Sigmoid colon (tissue), 4 donors: ENCODE data around the gene TNNC2.

Experiments used
- CTCF ChIP-seq, 4 experiments: fragments of 450-650 bp in 3 of 4; fragments of 200-600 bp in 1 of 4; IDR thresholded peaks; one replicate each; pipeline ENCODE4 v1.5.1; 2016 to 2019; ENCODE audit warnings: antibody characterized with exemption in 4 of 4, mild to moderate bottlenecking in 3 of 4, moderate library complexity in 2 of 4
- EP300 ChIP-seq, 4 donors: sonication (generic); formaldehyde crosslinking; IDR thresholded peaks; one replicate each; pipeline ENCODE4 v1.6.1; 2017; ENCODE audit warnings: antibody characterized with exemption in 4 of 4

DNA sequence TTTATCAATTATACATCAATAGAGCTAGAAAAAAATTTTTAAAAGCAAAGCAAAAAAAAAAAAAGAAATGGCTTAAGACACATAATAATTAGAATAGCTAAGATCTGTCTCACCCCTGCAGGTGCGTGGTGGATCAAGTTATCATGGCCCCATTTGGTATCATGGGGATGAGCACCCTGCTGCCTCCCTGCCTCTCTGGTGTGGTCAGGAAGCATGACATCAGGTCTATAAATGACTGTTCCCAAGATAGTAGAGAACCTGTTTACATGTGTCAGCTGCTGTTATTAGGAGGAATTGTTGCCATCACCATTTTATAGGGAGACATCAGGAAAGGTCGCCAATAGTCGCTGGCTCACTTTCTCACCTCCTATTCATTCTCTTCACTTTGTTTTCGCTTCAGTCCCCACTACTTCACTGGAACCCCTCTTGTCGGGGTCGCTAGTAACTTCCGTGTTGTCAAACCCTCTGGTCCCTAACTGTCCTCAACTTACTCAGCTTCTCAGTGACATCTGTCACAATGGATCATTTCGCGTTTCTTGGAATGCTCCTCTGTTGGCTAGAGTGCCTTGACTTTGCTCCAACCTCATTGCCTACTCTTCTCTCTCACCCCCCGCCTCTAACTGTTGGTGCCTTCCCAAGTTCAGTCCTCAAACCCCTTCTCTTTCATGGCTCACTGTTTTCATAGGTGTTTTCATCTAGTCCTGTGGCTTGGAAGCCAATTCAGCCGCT, 30.6 kb downstream of the TNNC2 start:
- TF ChIP-seq CTCF (IDR thresholded peaks at IDR 0.05) (no peak), EP300 (IDR thresholded peaks at IDR 0.05) (no peak)
